Memory B cell (primary cell): ENCODE results near the gene ITGAL.

Experiments
- ATAC-seq: fragments of 150-1000 bp; cut with Tn5 transposase; 2 replicates; pipeline ENCODE4 v1.10.0; 2021; ENCODE audit warnings: low read depth, mild to moderate bottlenecking, moderate library complexity
- DNase-seq, 2 donors: peaks; one replicate each; pipeline ENCODE4 v3.0.0; 2022; ENCODE audit warnings: low spot score in 2 of 2
- H3K27ac Mint-ChIP-seq: one replicate; pipeline ENCODE4 v1.8.0; 2022; ENCODE audit warnings: mild to moderate bottlenecking, moderate library complexity, mixed read lengths
- H3K27me3 Mint-ChIP-seq: one replicate; pipeline ENCODE4 v1.8.0; 2022; ENCODE audit warnings: mixed read lengths
- H3K36me3 Mint-ChIP-seq: one replicate; pipeline ENCODE4 v1.8.0; 2022; ENCODE audit warnings: mild to moderate bottlenecking, mixed read lengths
- H3K4me1 Mint-ChIP-seq: one replicate; pipeline ENCODE4 v1.8.0; 2022; ENCODE audit warnings: mixed read lengths
- H3K4me3 Mint-ChIP-seq: one replicate; pipeline ENCODE4 v1.8.0; 2022; ENCODE audit warnings: mild to moderate bottlenecking, moderate library complexity, mixed read lengths
- H3K9me3 Mint-ChIP-seq: one replicate; pipeline ENCODE4 v1.8.0; 2022; ENCODE audit warnings: mixed read lengths

ITGAL gene

GRCh38 chr16:30491744-30492308, 19.3 kb downstream of the ITGAL start:
- Mint-ChIP-seq H3K36me3 (peaks cover 35% of the 10 kb centered on the region), H3K9me3 (no peaks in the 10 kb centered on the region), H3K27me3 (no peaks in the 10 kb centered on the region), H3K4me1 (peaks cover 3% of the 10 kb centered on the region), H3K4me3 (no peak overlapping the region), H3K27ac (no peak overlapping the region)
- ATAC-seq = no peak
- DNase-seq = no peak

- ATAC-seq (no peak), DNase-seq (no peak)
- H3K36me3 Mint-ChIP-seq = peaks cover 30% of the 10 kb centered on the region
- no peaks in the 10 kb centered on the region for H3K9me3 Mint-ChIP-seq
- H3K27ac Mint-ChIP-seq = no peak overlapping the region
- no peak overlapping the region for H3K4me3 Mint-ChIP-seq
- H3K27me3 Mint-ChIP-seq = no peaks in the 10 kb centered on the region
- H3K4me1 Mint-ChIP-seq = peaks cover 3% of the 10 kb centered on the region
Measured at GRCh38 chr16:30493941-30494488, 21.5 kb downstream of the ITGAL start.

- ATAC-seq (no peak), DNase-seq (no peak)
- Mint-ChIP-seq H3K4me3 (no peak overlapping the region), H3K9me3 (no peaks in the 10 kb centered on the region), H3K27ac (peak overlapping the region; percentile 45), H3K36me3 (peaks cover 31% of the 10 kb centered on the region), H3K27me3 (no peaks in the 10 kb centered on the region), H3K4me1 (peaks cover 3% of the 10 kb centered on the region)
Measured at GRCh38 chr16:30494709-30495108, 22.2 kb downstream of the ITGAL start.

GRCh38 chr16:30499284-30499683, 26.7 kb downstream of the ITGAL start:
- no peak overlapping the region for H3K4me3 Mint-ChIP-seq
- H3K9me3 Mint-ChIP-seq = no peaks in the 10 kb centered on the region
- no peak for ATAC-seq
- H3K27ac Mint-ChIP-seq = no peak overlapping the region
- peaks cover 26% of the 10 kb centered on the region for H3K36me3 Mint-ChIP-seq
- DNase-seq = no peak
- H3K4me1 Mint-ChIP-seq = no peaks in the 10 kb centered on the region
- H3K27me3 Mint-ChIP-seq = no peaks in the 10 kb centered on the region

- ATAC-seq (no peak), DNase-seq (no peak)
Measured at GRCh38 chr16:30503403-30504296, 31.1 kb downstream of the ITGAL start.

GRCh38 chr16:30509081-30509765, 36.7 kb downstream of the ITGAL start:
- H3K27me3 Mint-ChIP-seq = no peaks in the 10 kb centered on the region

More at GRCh38 chr16:30503403-30504296, 31.1 kb downstream of the ITGAL start:
- Mint-ChIP-seq H3K9me3 (no peaks in the 10 kb centered on the region), H3K4me3 (no peak overlapping the region), H3K27me3 (no peaks in the 10 kb centered on the region), H3K36me3 (peaks cover 23% of the 10 kb centered on the region), H3K4me1 (no peaks in the 10 kb centered on the region), H3K27ac (no peak overlapping the region)

GRCh38 chr16:30510376-30510938, 37.9 kb downstream of the ITGAL start:
- Mint-ChIP-seq H3K4me1 (no peaks in the 10 kb centered on the region), H3K9me3 (no peaks in the 10 kb centered on the region), H3K36me3 (peaks cover 34% of the 10 kb centered on the region), H3K27ac (no peak overlapping the region), H3K27me3 (no peaks in the 10 kb centered on the region), H3K4me3 (no peak overlapping the region)
- ATAC-seq (no peak), DNase-seq (no peak)

More at GRCh38 chr16:30509081-30509765, 36.7 kb downstream of the ITGAL start:
- H3K36me3 Mint-ChIP-seq = peaks cover 34% of the 10 kb centered on the region
- H3K27ac Mint-ChIP-seq = no peak overlapping the region
- no peaks in the 10 kb centered on the region for H3K4me1 Mint-ChIP-seq
- no peaks in the 10 kb centered on the region for H3K9me3 Mint-ChIP-seq
- DNase-seq (no peak), ATAC-seq (no peak)
- no peak overlapping the region for H3K4me3 Mint-ChIP-seq

GRCh38 chr16:30511509-30511908, 39.0 kb downstream of the ITGAL start:
- H3K27ac Mint-ChIP-seq = no peak overlapping the region
- DNase-seq (no peak), ATAC-seq (no peak)
- H3K9me3 Mint-ChIP-seq = no peaks in the 10 kb centered on the region
- no peaks in the 10 kb centered on the region for H3K27me3 Mint-ChIP-seq
- H3K36me3 Mint-ChIP-seq = peaks cover 35% of the 10 kb centered on the region
- no peaks in the 10 kb centered on the region for H3K4me1 Mint-ChIP-seq
- no peak overlapping the region for H3K4me3 Mint-ChIP-seq

- H3K27ac Mint-ChIP-seq = peak overlapping the region; percentile 28
- no peaks in the 10 kb centered on the region for H3K9me3 Mint-ChIP-seq
- DNase-seq = no peak
- H3K4me1 Mint-ChIP-seq = no peaks in the 10 kb centered on the region
- peaks cover 55% of the 10 kb centered on the region for H3K36me3 Mint-ChIP-seq
- no peaks in the 10 kb centered on the region for H3K27me3 Mint-ChIP-seq
- no peak overlapping the region for H3K4me3 Mint-ChIP-seq
- no peak for ATAC-seq
Measured at GRCh38 chr16:30515275-30515674, 42.7 kb downstream of the ITGAL start.

- H3K4me1 Mint-ChIP-seq = peaks cover 4% of the 10 kb centered on the region
- ATAC-seq (no peak), DNase-seq (no peak)
- no peak overlapping the region for H3K4me3 Mint-ChIP-seq
- no peaks in the 10 kb centered on the region for H3K27me3 Mint-ChIP-seq
- H3K27ac Mint-ChIP-seq = no peak overlapping the region
- H3K36me3 Mint-ChIP-seq = peaks cover 38% of the 10 kb centered on the region
- no peaks in the 10 kb centered on the region for H3K9me3 Mint-ChIP-seq
Measured at GRCh38 chr16:30518552-30518951, 46.0 kb downstream of the ITGAL start.

GRCh38 chr16:30519120-30520049, 46.8 kb downstream of the ITGAL start:
- DNase-seq (no peak), ATAC-seq (no peak)
- no peak overlapping the region for H3K27ac Mint-ChIP-seq
- H3K36me3 Mint-ChIP-seq = peaks cover 34% of the 10 kb centered on the region
- H3K9me3 Mint-ChIP-seq = no peaks in the 10 kb centered on the region
- H3K27me3 Mint-ChIP-seq = no peaks in the 10 kb centered on the region
- H3K4me3 Mint-ChIP-seq = no peak overlapping the region
- H3K4me1 Mint-ChIP-seq = peaks cover 4% of the 10 kb centered on the region

GRCh38 chr16:30521476-30521872, 48.9 kb downstream of the ITGAL start:
- Mint-ChIP-seq H3K27ac (peak overlapping the region; percentile 3), H3K36me3 (peaks cover 31% of the 10 kb centered on the region)
- no peak for ATAC-seq

More at GRCh38 chr16:30521476-30521872, 48.9 kb downstream of the ITGAL start:
- Mint-ChIP-seq H3K4me3 (no peak overlapping the region), H3K9me3 (no peaks in the 10 kb centered on the region), H3K4me1 (peaks cover 9% of the 10 kb centered on the region), H3K27me3 (no peaks in the 10 kb centered on the region)
- no peak for DNase-seq
